ENCODE results near the gene ILDR1.

The ILDR1 gene

DNA sequence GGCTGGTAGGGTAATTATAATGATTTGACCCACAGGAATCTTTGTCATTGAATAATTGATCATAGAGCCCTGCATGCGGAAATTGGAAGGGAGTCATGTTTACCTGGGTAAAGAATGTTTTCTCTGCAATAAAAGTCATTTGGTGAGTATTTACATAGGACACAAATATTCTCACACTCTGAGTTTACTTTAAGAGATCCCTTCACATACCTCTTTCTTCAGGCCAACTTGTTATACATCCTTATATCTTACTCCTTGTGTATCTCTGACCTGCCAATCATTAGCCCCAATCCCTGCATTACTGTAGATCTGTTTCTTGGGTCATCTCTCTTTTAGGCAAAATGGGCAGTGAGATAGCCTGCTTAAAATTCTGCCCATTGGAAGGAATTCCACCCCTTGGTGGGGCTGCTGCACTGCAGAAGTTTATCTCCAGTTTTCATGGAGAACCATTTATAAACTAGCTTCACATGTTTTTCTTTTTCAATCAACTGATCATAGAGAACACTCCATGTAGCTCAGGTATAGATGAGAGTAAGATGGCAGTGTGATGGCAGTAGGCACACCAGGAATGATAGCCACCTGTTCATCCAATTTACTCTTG lies 46.2 kb downstream of the ILDR1 start:
- no peak for TF ChIP-seq SNAI2 (CRISPR knock-in tag; IDR thresholded peaks at IDR 0.05)
- TF ChIP-seq TCF4 (CRISPR knock-in tag; IDR thresholded peaks at IDR 0.05; ENCODE audit: borderline replicate concordance): no peak
- TF ChIP-seq ISL1 (CRISPR knock-in tag; IDR thresholded peaks at IDR 0.05): no peak
- TF ChIP-seq ZFP3 (CRISPR knock-in tag; IDR thresholded peaks at IDR 0.05): no peak
- TF ChIP-seq CSDC2 (CRISPR knock-in tag; IDR thresholded peaks at IDR 0.05): no peak
- no peak for TF ChIP-seq POU6F1 (CRISPR knock-in tag; IDR thresholded peaks at IDR 0.05; ENCODE audit: borderline replicate concordance, low read depth)
- TF ChIP-seq ZC3H10 (CRISPR knock-in tag; IDR thresholded peaks at IDR 0.05): no peak
- no peak for TF ChIP-seq BACH2 (CRISPR knock-in tag; IDR thresholded peaks at IDR 0.05; ENCODE audit: borderline replicate concordance)
- TF ChIP-seq, protein P1, sequence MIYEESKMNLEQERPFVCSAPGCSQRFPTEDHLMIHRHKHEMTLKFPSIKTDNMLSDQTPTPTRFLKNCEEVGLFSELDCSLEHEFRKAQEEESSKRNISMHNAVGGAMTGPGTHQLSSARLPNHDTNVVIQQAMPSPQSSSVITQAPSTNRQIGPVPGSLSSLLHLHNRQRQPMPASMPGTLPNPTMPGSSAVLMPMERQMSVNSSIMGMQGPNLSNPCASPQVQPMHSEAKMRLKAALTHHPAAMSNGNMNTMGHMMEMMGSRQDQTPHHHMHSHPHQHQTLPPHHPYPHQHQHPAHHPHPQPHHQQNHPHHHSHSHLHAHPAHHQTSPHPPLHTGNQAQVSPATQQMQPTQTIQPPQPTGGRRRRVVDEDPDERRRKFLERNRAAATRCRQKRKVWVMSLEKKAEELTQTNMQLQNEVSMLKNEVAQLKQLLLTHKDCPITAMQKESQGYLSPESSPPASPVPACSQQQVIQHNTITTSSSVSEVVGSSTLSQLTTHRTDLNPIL (CRISPR knock-in tag; IDR thresholded peaks at IDR 0.05; ENCODE audit: low read depth): no peak
- TF ChIP-seq, protein P2, sequence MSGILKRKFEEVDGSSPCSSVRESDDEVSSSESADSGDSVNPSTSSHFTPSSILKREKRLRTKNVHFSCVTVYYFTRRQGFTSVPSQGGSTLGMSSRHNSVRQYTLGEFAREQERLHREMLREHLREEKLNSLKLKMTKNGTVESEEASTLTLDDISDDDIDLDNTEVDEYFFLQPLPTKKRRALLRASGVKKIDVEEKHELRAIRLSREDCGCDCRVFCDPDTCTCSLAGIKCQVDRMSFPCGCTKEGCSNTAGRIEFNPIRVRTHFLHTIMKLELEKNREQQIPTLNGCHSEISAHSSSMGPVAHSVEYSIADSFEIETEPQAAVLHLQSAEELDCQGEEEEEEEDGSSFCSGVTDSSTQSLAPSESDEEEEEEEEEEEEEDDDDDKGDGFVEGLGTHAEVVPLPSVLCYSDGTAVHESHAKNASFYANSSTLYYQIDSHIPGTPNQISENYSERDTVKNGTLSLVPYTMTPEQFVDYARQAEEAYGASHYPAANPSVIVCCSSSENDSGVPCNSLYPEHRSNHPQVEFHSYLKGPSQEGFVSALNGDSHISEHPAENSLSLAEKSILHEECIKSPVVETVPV (CRISPR knock-in tag; IDR thresholded peaks at IDR 0.05): no peak
- no peak for TF ChIP-seq ZFP30 (CRISPR knock-in tag; IDR thresholded peaks at IDR 0.05)
- TF ChIP-seq RARB (CRISPR knock-in tag; IDR thresholded peaks at IDR 0.05): no peak
- no peak for TF ChIP-seq ZNF70 (CRISPR knock-in tag; IDR thresholded peaks at IDR 0.05)
- TF ChIP-seq TOX (CRISPR knock-in tag; IDR thresholded peaks at IDR 0.05; ENCODE audit: borderline replicate concordance): no peak
- TF ChIP-seq ESRRG (CRISPR knock-in tag; IDR thresholded peaks at IDR 0.05): no peak
- no peak for TF ChIP-seq ARNTL (CRISPR knock-in tag; IDR thresholded peaks at IDR 0.05; ENCODE audit: borderline replicate concordance, low read depth)
- TF ChIP-seq, protein P3, sequence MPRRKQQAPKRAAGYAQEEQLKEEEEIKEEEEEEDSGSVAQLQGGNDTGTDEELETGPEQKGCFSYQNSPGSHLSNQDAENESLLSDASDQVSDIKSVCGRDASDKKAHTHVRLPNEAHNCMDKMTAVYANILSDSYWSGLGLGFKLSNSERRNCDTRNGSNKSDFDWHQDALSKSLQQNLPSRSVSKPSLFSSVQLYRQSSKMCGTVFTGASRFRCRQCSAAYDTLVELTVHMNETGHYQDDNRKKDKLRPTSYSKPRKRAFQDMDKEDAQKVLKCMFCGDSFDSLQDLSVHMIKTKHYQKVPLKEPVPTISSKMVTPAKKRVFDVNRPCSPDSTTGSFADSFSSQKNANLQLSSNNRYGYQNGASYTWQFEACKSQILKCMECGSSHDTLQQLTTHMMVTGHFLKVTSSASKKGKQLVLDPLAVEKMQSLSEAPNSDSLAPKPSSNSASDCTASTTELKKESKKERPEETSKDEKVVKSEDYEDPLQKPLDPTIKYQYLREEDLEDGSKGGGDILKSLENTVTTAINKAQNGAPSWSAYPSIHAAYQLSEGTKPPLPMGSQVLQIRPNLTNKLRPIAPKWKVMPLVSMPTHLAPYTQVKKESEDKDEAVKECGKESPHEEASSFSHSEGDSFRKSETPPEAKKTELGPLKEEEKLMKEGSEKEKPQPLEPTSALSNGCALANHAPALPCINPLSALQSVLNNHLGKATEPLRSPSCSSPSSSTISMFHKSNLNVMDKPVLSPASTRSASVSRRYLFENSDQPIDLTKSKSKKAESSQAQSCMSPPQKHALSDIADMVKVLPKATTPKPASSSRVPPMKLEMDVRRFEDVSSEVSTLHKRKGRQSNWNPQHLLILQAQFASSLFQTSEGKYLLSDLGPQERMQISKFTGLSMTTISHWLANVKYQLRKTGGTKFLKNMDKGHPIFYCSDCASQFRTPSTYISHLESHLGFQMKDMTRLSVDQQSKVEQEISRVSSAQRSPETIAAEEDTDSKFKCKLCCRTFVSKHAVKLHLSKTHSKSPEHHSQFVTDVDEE (CRISPR knock-in tag; IDR thresholded peaks at IDR 0.05): no peak
- no peak for TF ChIP-seq PATZ1 (CRISPR knock-in tag; IDR thresholded peaks at IDR 0.05; ENCODE audit: borderline replicate concordance)
- ATAC-seq: no peak

DNA sequence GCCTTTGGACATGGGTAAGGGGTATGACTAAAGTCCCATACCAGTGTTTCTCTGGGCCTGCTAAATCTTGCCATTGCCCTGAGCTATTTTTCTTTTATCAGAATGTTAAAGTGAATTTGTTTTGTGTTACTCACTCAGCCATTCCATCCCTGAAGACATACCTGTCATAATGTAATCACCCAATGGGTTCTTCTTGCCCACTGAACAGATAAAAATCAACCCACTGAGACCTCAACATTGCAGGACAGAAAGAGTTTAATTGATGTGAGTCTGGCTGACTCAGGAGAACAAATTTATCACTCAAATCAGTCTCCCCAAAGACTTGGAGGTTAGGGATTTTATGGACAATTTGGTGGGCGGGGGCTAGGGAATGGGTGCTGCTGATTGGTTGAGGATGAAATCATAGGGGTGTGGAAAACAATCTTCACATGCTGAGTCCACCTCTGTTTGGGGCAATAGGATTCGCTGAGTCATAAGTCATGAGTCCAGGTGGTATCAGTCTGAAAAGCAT lies 47.4 kb downstream of the ILDR1 start:
- no peak for ATAC-seq
- TF ChIP-seq ZNF70 (CRISPR knock-in tag; IDR thresholded peaks at IDR 0.05) (no peak), BACH2 (CRISPR knock-in tag; IDR thresholded peaks at IDR 0.05; ENCODE audit: borderline replicate concordance) (no peak), SNAI2 (CRISPR knock-in tag; IDR thresholded peaks at IDR 0.05) (no peak), POU6F1 (CRISPR knock-in tag; IDR thresholded peaks at IDR 0.05; ENCODE audit: borderline replicate concordance, low read depth) (no peak), PPARA (CRISPR knock-in tag; IDR thresholded peaks at IDR 0.05; ENCODE audit: borderline replicate concordance) (no peak)
- TF ChIP-seq, protein P2 (CRISPR knock-in tag; IDR thresholded peaks at IDR 0.05): no peak
